Stimulated activated naive B cell treated with anti-CD40 and anti-IgM and Interleukin-4, amounts not matched to agents 10 μg/mL and 1 μg/mL and 100 μg/mL, for 72 hours (primary cell): ENCODE results near the gene ZNF831.

Source experiments
- ATAC-seq, 2 donors: fragments of 150-1000 bp; cut with Tn5 transposase; replicated peaks; 2 replicates each; pipeline ENCODE4 v1.10.0; 2021; ENCODE audit warnings: moderate library complexity in 1 of 2
- DNase-seq: peaks from one replicate; pipeline ENCODE4 v3.0.0; 2021
- H3K27ac Mint-ChIP-seq: one replicate; pipeline ENCODE4 v1.8.0; 2022; ENCODE audit warnings: mild to moderate bottlenecking, mixed read lengths
- H3K27me3 Mint-ChIP-seq, 2 donors: one replicate each; pipeline ENCODE4 v1.8.0; 2022; ENCODE audit warnings: mixed read lengths in 2 of 2
- H3K36me3 Mint-ChIP-seq, 2 donors: one replicate each; pipeline ENCODE4 v1.8.0; 2022; ENCODE audit warnings: mixed read lengths in 2 of 2, mild to moderate bottlenecking in 1 of 2
- H3K4me1 Mint-ChIP-seq, 2 donors: one replicate each; pipeline ENCODE4 v1.8.0; 2022; ENCODE audit warnings: mixed read lengths in 2 of 2, mild to moderate bottlenecking in 1 of 2
- H3K4me3 Mint-ChIP-seq, 2 donors: one replicate each; pipeline ENCODE4 v1.8.0; 2022; ENCODE audit warnings: mild to moderate bottlenecking in 2 of 2, mixed read lengths in 2 of 2, moderate library complexity in 1 of 2
- H3K9me3 Mint-ChIP-seq, 2 donors: one replicate each; pipeline ENCODE4 v1.8.0; 2022; ENCODE audit warnings: mixed read lengths in 2 of 2, mild to moderate bottlenecking in 1 of 2

The ZNF831 gene

GRCh38 chr20:59175002-59175401 lies 11.4 kb downstream of the ZNF831 start:
- ATAC-seq = no peak
- Mint-ChIP-seq H3K4me1 (peaks cover 21 to 32% of the 10 kb centered on the region in 2 donors), H3K36me3 (peaks cover 16 to 36% of the 10 kb centered on the region in 2 donors), H3K4me3 (no peak overlapping the region), H3K27ac (no peak overlapping the region), H3K9me3 (no peaks in the 10 kb centered on the region), H3K27me3 (no peaks in the 10 kb centered on the region)
- DNase-seq = no peak

- DNase-seq = no peak
- peaks cover 15 to 27% of the 10 kb centered on the region in 2 donors for H3K4me1 Mint-ChIP-seq
- H3K36me3 Mint-ChIP-seq = peaks cover 9 to 29% of the 10 kb centered on the region in 2 donors
- H3K9me3 Mint-ChIP-seq = no peaks in the 10 kb centered on the region
- no peak for ATAC-seq
- no peak overlapping the region for H3K4me3 Mint-ChIP-seq
- no peaks in the 10 kb centered on the region for H3K27me3 Mint-ChIP-seq
- H3K27ac Mint-ChIP-seq = no peak overlapping the region
These were observed 12.2 kb downstream of the ZNF831 start for GRCh38 chr20:59175861-59176260.

DNA sequence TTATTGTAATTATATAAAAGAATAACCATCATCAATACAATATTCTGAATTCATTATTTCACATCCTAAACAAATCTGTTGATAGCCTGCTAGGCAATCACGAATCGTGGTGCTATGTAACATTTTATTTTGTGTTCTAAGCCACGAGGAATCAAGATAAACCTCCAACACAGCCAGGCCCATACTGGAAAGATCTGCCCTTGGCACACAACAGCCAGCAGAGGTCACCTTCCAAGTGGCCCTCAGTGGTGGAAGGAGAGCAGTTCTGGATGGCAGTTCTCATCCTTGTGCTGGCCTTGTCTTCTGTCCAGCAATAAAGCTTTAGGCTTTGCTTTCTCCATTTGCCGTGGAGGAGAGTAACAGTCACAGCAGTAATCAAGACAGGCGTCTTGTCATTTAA lies 13.2 kb downstream of the ZNF831 start:
- Mint-ChIP-seq H3K36me3 (peaks cover 12 to 30% of the 10 kb centered on the region in 2 donors), H3K4me3 (no peak overlapping the region)
- no peak for DNase-seq

GRCh38 chr20:59177266-59178250 lies 13.9 kb downstream of the ZNF831 start:
- no peak for DNase-seq
- H3K36me3 Mint-ChIP-seq = peaks cover 12 to 29% of the 10 kb centered on the region in 2 donors

More for the DNA sequence above, 13.2 kb downstream of the ZNF831 start:
- Mint-ChIP-seq H3K27ac (no peak overlapping the region), H3K9me3 (peaks cover 0 to 3% of the 10 kb centered on the region in 2 donors), H3K27me3 (no peaks in the 10 kb centered on the region), H3K4me1 (peaks cover 15 to 32% of the 10 kb centered on the region in 2 donors)
- ATAC-seq = no peak

GRCh38 chr20:59178983-59179595 lies 15.5 kb downstream of the ZNF831 start:
- H3K36me3 Mint-ChIP-seq = peaks cover 12 to 22% of the 10 kb centered on the region in 2 donors
- ATAC-seq (no peak), DNase-seq (no peak)
- no peaks in the 10 kb centered on the region for H3K27me3 Mint-ChIP-seq
- no peak overlapping the region for H3K27ac Mint-ChIP-seq
- peaks cover 0 to 3% of the 10 kb centered on the region in 2 donors for H3K9me3 Mint-ChIP-seq
- H3K4me1 Mint-ChIP-seq = peaks cover 28 to 49% of the 10 kb centered on the region in 2 donors
- H3K4me3 Mint-ChIP-seq = no peak overlapping the region

More at GRCh38 chr20:59177266-59178250, 13.9 kb downstream of the ZNF831 start:
- Mint-ChIP-seq H3K9me3 (peaks cover 0 to 3% of the 10 kb centered on the region in 2 donors), H3K4me1 (peaks cover 23 to 39% of the 10 kb centered on the region in 2 donors), H3K4me3 (peak overlapping the region; percentile 21 to 43), H3K27ac (peak overlapping the region; percentile 47), H3K27me3 (no peaks in the 10 kb centered on the region)
- peak; percentile 42 to 63 for ATAC-seq

- Mint-ChIP-seq H3K27me3 (no peaks in the 10 kb centered on the region), H3K4me1 (peaks cover 33 to 58% of the 10 kb centered on the region in 2 donors), H3K27ac (no peak overlapping the region), H3K4me3 (no peak overlapping the region), H3K9me3 (peaks cover 0 to 3% of the 10 kb centered on the region in 2 donors), H3K36me3 (peaks cover 14 to 30% of the 10 kb centered on the region in 2 donors)
- ATAC-seq (no peak), DNase-seq (no peak)
These were observed 16.4 kb downstream of the ZNF831 start for GRCh38 chr20:59179988-59180387.

GRCh38 chr20:59181936-59182335 lies 18.3 kb downstream of the ZNF831 start:
- ATAC-seq (no peak), DNase-seq (no peak)
- Mint-ChIP-seq H3K27ac (no peak overlapping the region), H3K9me3 (peaks cover 0 to 3% of the 10 kb centered on the region in 2 donors), H3K4me1 (peaks cover 33 to 67% of the 10 kb centered on the region in 2 donors), H3K36me3 (peaks cover 8 to 24% of the 10 kb centered on the region in 2 donors), H3K4me3 (no peak overlapping the region), H3K27me3 (no peaks in the 10 kb centered on the region)

- peak; percentile 70 to 75 for ATAC-seq
- Mint-ChIP-seq H3K27me3 (no peaks in the 10 kb centered on the region), H3K36me3 (peaks cover 7 to 24% of the 10 kb centered on the region in 2 donors), H3K9me3 (peaks cover 0 to 3% of the 10 kb centered on the region in 2 donors), H3K4me1 (peaks cover 31 to 65% of the 10 kb centered on the region in 2 donors), H3K27ac (peak overlapping the region; percentile 1), H3K4me3 (no peak overlapping the region)
- no peak for DNase-seq
These were observed 18.9 kb downstream of the ZNF831 start for GRCh38 chr20:59182401-59183044.

- Mint-ChIP-seq H3K4me3 (no peak overlapping the region), H3K36me3 (peaks cover 7 to 20% of the 10 kb centered on the region in 2 donors), H3K9me3 (peaks cover 0 to 3% of the 10 kb centered on the region in 2 donors), H3K4me1 (peaks cover 24 to 53% of the 10 kb centered on the region in 2 donors), H3K27me3 (no peaks in the 10 kb centered on the region), H3K27ac (no peak overlapping the region)
- ATAC-seq = peak; percentile 48 to 54
- DNase-seq = no peak
These were observed 20.1 kb downstream of the ZNF831 start for GRCh38 chr20:59183751-59184150.

DNA sequence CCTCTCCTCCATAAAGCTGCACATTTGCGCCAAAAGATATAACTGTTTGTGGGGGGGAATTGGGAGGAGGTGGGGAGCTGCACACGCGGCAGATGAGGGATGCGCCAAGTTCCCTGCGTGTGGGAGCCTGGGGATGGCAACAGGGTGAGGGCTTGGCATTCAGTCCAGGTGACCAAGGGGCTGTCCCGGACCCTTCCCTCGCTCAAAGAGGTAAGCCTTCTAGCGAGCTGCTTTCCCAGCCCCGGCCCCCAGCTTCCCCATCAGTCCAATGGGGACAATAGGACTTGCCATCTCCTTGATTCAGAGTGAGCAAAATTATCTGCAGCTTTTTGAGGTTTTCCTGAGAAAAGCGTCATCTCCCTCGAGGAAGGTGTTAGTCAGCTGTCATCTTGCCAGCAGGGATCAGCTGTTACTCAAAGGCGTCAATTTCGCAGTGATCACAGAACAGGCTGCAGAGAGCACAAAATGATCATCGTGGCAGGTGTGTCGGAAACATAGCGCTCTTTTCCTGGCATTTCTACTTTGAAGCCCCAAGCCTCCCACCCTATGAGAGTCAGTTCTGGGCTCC lies 21.3 kb downstream of the ZNF831 start:
- H3K27ac Mint-ChIP-seq = no peak overlapping the region

GRCh38 chr20:59185809-59186208 lies 22.2 kb downstream of the ZNF831 start:
- Mint-ChIP-seq H3K9me3 (peaks cover 0 to 3% of the 10 kb centered on the region in 2 donors), H3K4me1 (peaks cover 18 to 45% of the 10 kb centered on the region in 2 donors), H3K27me3 (no peaks in the 10 kb centered on the region), H3K36me3 (peaks cover 7 to 15% of the 10 kb centered on the region in 2 donors), H3K27ac (no peak overlapping the region), H3K4me3 (no peak overlapping the region)
- ATAC-seq (no peak), DNase-seq (no peak)

More for the DNA sequence above, 21.3 kb downstream of the ZNF831 start:
- Mint-ChIP-seq H3K36me3 (peaks cover 7 to 15% of the 10 kb centered on the region in 2 donors), H3K9me3 (peaks cover 0 to 3% of the 10 kb centered on the region in 2 donors), H3K4me1 (peaks cover 18 to 45% of the 10 kb centered on the region in 2 donors), H3K4me3 (no peak overlapping the region), H3K27me3 (no peaks in the 10 kb centered on the region)
- DNase-seq (no peak), ATAC-seq (peak; percentile 27 to 48)

DNA sequence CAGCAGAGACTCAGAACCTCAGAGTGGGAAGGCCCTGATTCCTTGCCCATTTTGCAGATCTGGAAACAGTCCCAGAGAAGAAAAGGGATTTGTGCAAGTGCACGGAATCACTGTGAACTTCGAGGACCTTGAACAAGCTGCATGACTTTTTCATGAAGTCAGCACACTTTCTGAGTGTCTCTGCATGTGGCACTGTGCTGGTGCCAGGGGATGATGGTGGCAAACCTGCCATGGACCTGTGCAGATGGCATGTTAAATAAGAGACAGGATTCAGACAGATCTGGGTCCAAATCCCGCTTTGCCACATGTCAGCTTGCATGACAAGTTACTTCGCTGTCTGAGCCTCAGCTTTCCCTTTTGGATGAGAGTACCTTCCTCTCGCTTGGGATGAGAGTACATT lies 26.8 kb downstream of the ZNF831 start:
- DNase-seq = no peak
- Mint-ChIP-seq H3K27ac (no peak overlapping the region), H3K9me3 (no peaks in the 10 kb centered on the region), H3K36me3 (peaks cover 2 to 5% of the 10 kb centered on the region in 2 donors), H3K4me1 (peaks cover 4 to 21% of the 10 kb centered on the region in 2 donors), H3K27me3 (no peaks in the 10 kb centered on the region), H3K4me3 (no peak overlapping the region)
- no peak for ATAC-seq

DNA sequence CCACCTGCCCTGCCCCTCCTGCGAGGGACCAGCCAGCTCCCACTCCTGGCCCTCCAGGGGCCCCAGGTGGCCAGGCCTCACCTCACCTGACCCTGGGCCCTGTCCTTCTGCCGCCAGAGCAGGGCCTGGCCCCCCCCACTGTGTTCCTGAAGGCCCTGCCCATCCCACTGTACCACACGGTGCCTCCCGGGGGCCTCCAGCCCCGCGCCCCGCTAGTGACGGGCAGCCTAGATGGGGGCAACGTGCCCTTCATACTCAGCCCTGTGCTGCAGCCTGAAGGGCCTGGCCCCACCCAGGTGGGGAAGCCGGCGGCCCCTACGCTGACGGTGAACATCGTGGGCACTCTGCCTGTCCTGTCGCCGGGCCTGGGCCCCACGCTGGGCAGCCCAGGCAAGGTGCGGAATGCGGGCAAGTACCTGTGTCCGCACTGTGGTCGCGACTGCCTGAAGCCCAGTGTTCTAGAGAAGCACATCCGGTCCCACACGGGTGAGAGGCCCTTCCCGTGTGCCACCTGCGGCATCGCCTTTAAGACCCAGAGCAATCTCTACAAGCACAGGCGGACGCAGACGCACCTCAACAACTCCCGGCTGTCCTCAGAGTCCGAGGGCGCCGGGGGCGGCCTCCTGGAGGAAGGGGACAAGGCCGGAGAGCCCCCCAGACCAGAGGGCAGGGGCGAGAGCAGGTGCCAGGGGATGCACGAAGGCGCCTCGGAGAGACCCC lies 27.6 kb downstream of the ZNF831 start:
- no peak overlapping the region for H3K4me3 Mint-ChIP-seq
- peaks cover 6 to 22% of the 10 kb centered on the region in 2 donors for H3K4me1 Mint-ChIP-seq
- H3K36me3 Mint-ChIP-seq = peaks cover 2 to 3% of the 10 kb centered on the region in 2 donors
- ATAC-seq (no peak), DNase-seq (no peak)
- no peaks in the 10 kb centered on the region for H3K9me3 Mint-ChIP-seq
- H3K27ac Mint-ChIP-seq = no peak overlapping the region
- no peaks in the 10 kb centered on the region for H3K27me3 Mint-ChIP-seq
